ENCODE results near the gene JAK3.
"Not testable (repeated sequence)": the region's sequence is repeated elsewhere in the genome, so short reads cannot be mapped to it uniquely, and the experiment has no call there.

The JAK3 gene

GRCh38 chr19:17847538-17848366 lies at the start of gene JAK3:
Gene JAK3 (minus strand): TSS chr19:17847982. CDS start chr19:17844417, 3,565 bp downstream.
- peak; percentile 63 to 82 for DNase-seq (ENCODE audit: low read depth in 1 of 2, low spot score in 1 of 2)

GRCh38 chr19:17893766-17894165 lies 46.0 kb upstream of the JAK3 start:
- DNase-seq (ENCODE audit: low read depth in 1 of 2, low spot score in 1 of 2) = no peak

GRCh38 chr19:17889609-17890214 lies 41.9 kb upstream of the JAK3 start:
- no peak for DNase-seq (ENCODE audit: low read depth in 1 of 2, low spot score in 1 of 2)

GRCh38 chr19:17888260-17888659 lies 40.5 kb upstream of the JAK3 start:
- no peak for DNase-seq (ENCODE audit: low read depth in 1 of 2, low spot score in 1 of 2)

- DNase-seq (ENCODE audit: low read depth in 1 of 2, low spot score in 1 of 2) = not testable (repeated sequence)
Measured at GRCh38 chr19:17887221-17887620, 39.4 kb upstream of the JAK3 start.

- no peak for DNase-seq (ENCODE audit: low read depth in 1 of 2, low spot score in 1 of 2)
Measured at GRCh38 chr19:17886515-17886914, 38.7 kb upstream of the JAK3 start.

GRCh38 chr19:17883627-17884410 lies 36.0 kb upstream of the JAK3 start:
- DNase-seq (ENCODE audit: low read depth in 1 of 2, low spot score in 1 of 2) = no peak

GRCh38 chr19:17881701-17882100 lies 33.9 kb upstream of the JAK3 start:
- DNase-seq (ENCODE audit: low read depth in 1 of 2, low spot score in 1 of 2) = no peak

GRCh38 chr19:17879466-17879865 lies 31.7 kb upstream of the JAK3 start:
- DNase-seq (ENCODE audit: low read depth in 1 of 2, low spot score in 1 of 2) = no peak

GRCh38 chr19:17877696-17878095 lies 29.9 kb upstream of the JAK3 start:
- DNase-seq (ENCODE audit: low read depth in 1 of 2, low spot score in 1 of 2) = no peak

GRCh38 chr19:17874758-17875135 lies 27.0 kb upstream of the JAK3 start:
- DNase-seq (ENCODE audit: low read depth in 1 of 2, low spot score in 1 of 2) = no peak

GRCh38 chr19:17873786-17874757 lies 26.3 kb upstream of the JAK3 start:
- DNase-seq (ENCODE audit: low read depth in 1 of 2, low spot score in 1 of 2) = peak; percentile 41 to 46

GRCh38 chr19:17872251-17873001 lies 24.6 kb upstream of the JAK3 start:
- no peak for DNase-seq (ENCODE audit: low read depth in 1 of 2, low spot score in 1 of 2)

GRCh38 chr19:17871878-17872250 lies 24.1 kb upstream of the JAK3 start, which contains the start of gene SLC5A5:
Gene SLC5A5 (plus strand): TSS chr19:17871945. CDS start chr19:17872320, 375 bp downstream.
- no peak for DNase-seq (ENCODE audit: low read depth in 1 of 2, low spot score in 1 of 2)

- no peak for DNase-seq (ENCODE audit: low read depth in 1 of 2, low spot score in 1 of 2)
Measured at GRCh38 chr19:17871032-17871877, 23.5 kb upstream of the JAK3 start.

- no peak for DNase-seq (ENCODE audit: low read depth in 1 of 2, low spot score in 1 of 2)
Measured at GRCh38 chr19:17869114-17869608, 21.4 kb upstream of the JAK3 start.

GRCh38 chr19:17868669-17869068 lies 20.9 kb upstream of the JAK3 start:
- DNase-seq (ENCODE audit: low read depth in 1 of 2, low spot score in 1 of 2) = no peak

GRCh38 chr19:17866964-17867486 lies 19.2 kb upstream of the JAK3 start:
- DNase-seq (ENCODE audit: low read depth in 1 of 2, low spot score in 1 of 2) = no peak
